Uterus (tissue), 4 donors: Measurements from ENCODE around the gene ACADVL. TPM values are rescaled to one million over a fixed set of nuclear protein-coding genes. Genes with fewer than 3 reads are reported as not detected.
"Not testable (repeated sequence)": the region's sequence is repeated elsewhere in the genome, so short reads cannot be mapped to it uniquely, and the experiment has no call there.

ENCODE experiments used
- DNase-seq, 2 donors: peaks; one replicate each; pipeline ENCODE4 v3.0.0-alpha.2; 2019 to 2020
- H3K27ac ChIP-seq, 2 donors: fragments of 200-600 bp; sonication (generic); 1 replicate in 1 of 2; 2 replicates in 1 of 2; pipeline ENCODE4 v1.5.1; 2016 to 2018
- H3K27me3 ChIP-seq, 2 donors: fragments of 200-600 bp; sonication (generic); one replicate each; pipeline ENCODE4 v1.5.1; 2018 to 2019; ENCODE audit warnings: control low read depth in 1 of 2
- H3K36me3 ChIP-seq, 2 donors: fragments of 200-600 bp; sonication (generic); one replicate each; pipeline ENCODE4 v1.5.1; 2019; ENCODE audit warnings: control low read depth in 1 of 2
- H3K4me1 ChIP-seq, 2 donors: fragments of 200-600 bp; sonication (generic); one replicate each; pipeline ENCODE4 v1.5.1; 2018 to 2019; ENCODE audit warnings: control low read depth in 1 of 2
- H3K4me3 ChIP-seq, 2 donors: fragments of 200-600 bp; sonication (generic); 1 replicate in 1 of 2; 2 replicates in 1 of 2; pipeline ENCODE4 v1.5.1; 2018 to 2019; ENCODE audit warnings: mild to moderate bottlenecking in 1 of 2
- H3K9me3 ChIP-seq, 2 donors: fragments of 200-600 bp; sonication (generic); one replicate each; pipeline ENCODE4 v1.5.1; 2019; ENCODE audit warnings: control low read depth in 1 of 2
- POLR2A ChIP-seq, 2 donors: fragments of 450-650 bp; IDR thresholded peaks; one replicate each; pipeline ENCODE4 v1.6.1; 2016; ENCODE audit warnings: antibody characterized with exemption in 2 of 2, mild to moderate bottlenecking in 1 of 2, moderate library complexity in 1 of 2
- intact Hi-C: fragments of 100-400 bp; cut with DNase I; formaldehyde crosslinking; loops from one replicate; pipeline ENCODE4 v1.15.1; 2023; ENCODE audit warnings: low total_unique reads
- total RNA-seq, 4 donors: library from RNA; depleted of rRNA in 3 of 4; stranded (reverse); fragments of >200 nt in 3 of 4; gene quantifications; one replicate each; pipeline versions ENCODE4 v1.1.0 to v1.2.4, GENCODE V29; 2014 to 2023
- TF ChIP-seq, protein P1 (sequence below), 4 experiments: fragments of 200-600 bp in 2 of 4; fragments of 450-650 bp in 2 of 4; sonication (generic) in 2 of 4; IDR thresholded peaks; one replicate each; pipeline ENCODE4 v1.5.1; 2016 to 2019; ENCODE audit warnings: antibody characterized with exemption in 4 of 4, mild to moderate bottlenecking in 2 of 4, moderate library complexity in 1 of 4
- donor health status: DM: yes; HTN: yes; CAD: no.

The ACADVL gene
- total RNA-seq, 4 donors from 2014 or later = 167 to 800 (median 399) TPM

DNA sequence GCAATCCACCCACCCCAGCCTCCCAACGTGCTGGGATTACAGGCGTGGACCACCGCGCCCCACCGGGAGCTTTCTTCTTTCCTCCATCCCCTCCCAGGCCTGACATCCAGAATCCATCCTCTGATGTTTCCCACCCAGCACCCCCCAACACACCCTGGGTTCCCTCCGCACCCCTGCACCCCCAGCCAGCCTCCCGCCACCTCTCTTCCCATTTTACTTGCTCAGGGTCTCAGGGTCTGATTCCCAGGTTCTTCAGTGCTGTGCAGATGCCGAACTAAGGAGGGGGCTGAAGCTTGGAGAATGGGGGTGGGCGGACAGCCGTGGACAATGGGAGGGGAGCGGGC lies 40.8 kb upstream of the ACADVL start:
- intact Hi-C loops = no loop called here

DNA sequence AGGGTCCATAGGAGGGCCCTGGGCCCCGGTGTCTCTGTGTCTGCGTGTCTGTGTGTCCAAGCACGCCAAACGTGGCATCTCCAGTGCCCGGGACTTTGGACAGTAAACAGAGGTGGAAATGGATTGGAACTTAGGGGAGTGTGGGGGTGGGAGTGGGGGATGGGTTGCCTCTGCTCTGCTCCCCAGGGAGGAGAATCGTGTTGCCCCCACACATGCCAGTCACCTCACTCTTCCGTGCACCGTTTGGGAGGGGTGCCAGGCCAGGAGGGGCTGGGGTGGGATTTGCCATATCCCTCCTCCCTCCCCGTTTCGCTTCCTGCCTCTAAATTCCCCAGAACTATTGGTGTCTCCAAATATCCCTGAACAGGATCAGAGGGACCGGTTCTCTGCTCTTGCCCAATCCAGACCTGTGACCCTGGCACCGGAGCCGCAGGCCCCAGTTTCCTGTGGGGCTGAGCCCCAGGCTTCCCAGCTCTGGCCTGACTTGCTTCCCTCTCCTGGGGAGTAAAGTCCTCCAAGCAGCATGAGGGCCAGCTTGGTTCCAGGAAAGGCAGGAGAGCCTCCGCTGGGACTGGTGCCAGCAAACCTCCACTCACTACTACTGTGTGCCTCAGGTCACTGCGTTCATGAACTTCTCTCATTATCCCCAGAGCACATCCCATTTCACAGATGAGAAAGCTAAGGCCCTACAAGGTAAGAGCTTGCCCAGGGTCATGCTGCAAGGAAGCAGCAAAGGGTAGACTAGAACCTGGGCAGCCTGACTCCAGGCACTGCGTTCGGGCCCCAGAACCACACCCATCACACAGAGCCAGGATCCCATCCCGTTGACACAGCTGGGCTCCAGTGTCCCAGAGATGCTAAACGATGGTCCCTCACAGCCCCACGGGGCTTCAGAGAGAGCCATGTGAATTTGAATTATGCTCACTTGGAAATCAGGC lies 40.2 kb upstream of the ACADVL start, which contains the start of gene ASGR1:
TSS of gene ASGR1 (minus strand) at position 54 of the 938 bp plus-strand sequence. CDS start 807 bp downstream, outside the sequence.
- TF ChIP-seq, protein P1, sequence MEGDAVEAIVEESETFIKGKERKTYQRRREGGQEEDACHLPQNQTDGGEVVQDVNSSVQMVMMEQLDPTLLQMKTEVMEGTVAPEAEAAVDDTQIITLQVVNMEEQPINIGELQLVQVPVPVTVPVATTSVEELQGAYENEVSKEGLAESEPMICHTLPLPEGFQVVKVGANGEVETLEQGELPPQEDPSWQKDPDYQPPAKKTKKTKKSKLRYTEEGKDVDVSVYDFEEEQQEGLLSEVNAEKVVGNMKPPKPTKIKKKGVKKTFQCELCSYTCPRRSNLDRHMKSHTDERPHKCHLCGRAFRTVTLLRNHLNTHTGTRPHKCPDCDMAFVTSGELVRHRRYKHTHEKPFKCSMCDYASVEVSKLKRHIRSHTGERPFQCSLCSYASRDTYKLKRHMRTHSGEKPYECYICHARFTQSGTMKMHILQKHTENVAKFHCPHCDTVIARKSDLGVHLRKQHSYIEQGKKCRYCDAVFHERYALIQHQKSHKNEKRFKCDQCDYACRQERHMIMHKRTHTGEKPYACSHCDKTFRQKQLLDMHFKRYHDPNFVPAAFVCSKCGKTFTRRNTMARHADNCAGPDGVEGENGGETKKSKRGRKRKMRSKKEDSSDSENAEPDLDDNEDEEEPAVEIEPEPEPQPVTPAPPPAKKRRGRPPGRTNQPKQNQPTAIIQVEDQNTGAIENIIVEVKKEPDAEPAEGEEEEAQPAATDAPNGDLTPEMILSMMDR (IDR thresholded peaks at IDR 0.05) = no peak
- TF ChIP-seq POLR2A (IDR thresholded peaks at IDR 0.05) = no peak
- no peaks in the 10 kb centered on the region for H3K9me3 ChIP-seq
- no peaks in the 10 kb centered on the region for H3K27me3 ChIP-seq
- H3K4me3 ChIP-seq = no peak within 1 kb of the TSS
- no peak within 1 kb of the TSS for H3K27ac ChIP-seq
- no peaks in the 10 kb centered on the region for H3K4me1 ChIP-seq
- DNase-seq = no peak
- intact Hi-C loops = no loop called here
- no peaks in the 10 kb centered on the region for H3K36me3 ChIP-seq

More for the DNA sequence above, 40.8 kb upstream of the ACADVL start:
- no peaks in the 10 kb centered on the region for H3K27me3 ChIP-seq
- H3K27ac ChIP-seq = no peak overlapping the region
- DNase-seq = no peak
- no peak overlapping the region for H3K4me3 ChIP-seq
- H3K4me1 ChIP-seq = no peaks in the 10 kb centered on the region
- TF ChIP-seq, protein P1 (IDR thresholded peaks at IDR 0.05) = no peak
- no peak for TF ChIP-seq POLR2A (IDR thresholded peaks at IDR 0.05)
- no peaks in the 10 kb centered on the region for H3K9me3 ChIP-seq
- H3K36me3 ChIP-seq = no peaks in the 10 kb centered on the region

DNA sequence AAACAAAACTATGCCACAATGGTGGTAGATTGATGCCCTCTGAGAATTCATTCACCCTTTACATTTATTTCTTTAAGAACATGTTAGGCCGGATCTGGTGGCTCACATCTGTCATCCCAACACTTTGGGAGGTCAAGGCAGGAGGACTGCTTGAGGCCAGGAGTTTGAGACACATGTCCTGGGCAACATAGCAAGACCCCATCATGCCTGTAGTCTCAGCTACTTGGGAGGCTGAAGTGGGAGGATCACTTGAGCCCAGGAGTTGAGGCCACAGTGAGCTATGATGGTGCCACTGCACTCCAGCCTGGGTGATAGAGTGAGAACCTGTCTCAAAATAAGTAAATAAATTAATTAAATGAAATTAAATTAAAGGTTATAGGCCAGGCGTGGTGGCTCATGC lies 37.6 kb upstream of the ACADVL start:
- DNase-seq, intact Hi-C loops, H3K27me3 ChIP-seq: not testable (repeated sequence)

DNA sequence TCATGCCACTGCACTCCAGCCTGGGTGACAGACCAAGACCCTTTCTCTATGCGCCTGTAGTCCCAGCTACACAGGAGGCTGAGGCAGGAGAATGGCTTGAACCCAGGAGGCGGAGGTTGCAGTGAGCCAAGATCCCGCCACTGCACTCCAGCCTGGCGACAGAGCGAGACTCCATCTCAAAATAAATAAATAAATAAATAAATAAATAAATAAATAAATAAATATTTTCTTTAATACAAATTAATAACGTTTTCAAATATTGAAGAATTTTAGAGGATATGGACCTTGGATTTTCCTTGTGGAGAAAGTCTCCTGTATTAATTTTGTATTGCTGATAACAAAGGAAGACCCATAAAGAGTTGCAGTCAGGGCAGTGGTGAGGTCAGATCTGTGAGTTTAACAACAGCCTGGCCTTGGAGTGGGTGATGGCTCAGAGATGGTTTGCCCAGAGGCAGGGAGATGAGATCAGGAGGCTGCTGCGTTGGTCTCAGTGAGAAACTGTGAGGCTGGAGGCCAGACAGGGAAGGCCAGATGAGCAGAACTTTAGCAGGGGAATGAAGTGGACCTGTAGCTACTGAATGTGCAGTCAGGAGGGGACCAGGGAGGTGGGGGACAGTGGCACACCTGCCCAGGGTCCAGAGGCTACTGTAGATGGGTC lies 36.2 kb upstream of the ACADVL start:
- H3K4me3 ChIP-seq = no peak overlapping the region
- TF ChIP-seq, protein P1 (IDR thresholded peaks at IDR 0.05) = no peak
- TF ChIP-seq POLR2A (IDR thresholded peaks at IDR 0.05) = no peak
- no peaks in the 10 kb centered on the region for H3K27me3 ChIP-seq
- H3K27ac ChIP-seq = no peak overlapping the region
- H3K4me1 ChIP-seq = no peaks in the 10 kb centered on the region
- no peaks in the 10 kb centered on the region for H3K36me3 ChIP-seq
- no peak for DNase-seq
- intact Hi-C loops = no loop called here
- no peaks in the 10 kb centered on the region for H3K9me3 ChIP-seq

More for the DNA sequence above, 37.6 kb upstream of the ACADVL start:
- not testable (repeated sequence) for H3K4me1 ChIP-seq, H3K27ac ChIP-seq, H3K36me3 ChIP-seq, H3K9me3 ChIP-seq, H3K4me3 ChIP-seq

DNA sequence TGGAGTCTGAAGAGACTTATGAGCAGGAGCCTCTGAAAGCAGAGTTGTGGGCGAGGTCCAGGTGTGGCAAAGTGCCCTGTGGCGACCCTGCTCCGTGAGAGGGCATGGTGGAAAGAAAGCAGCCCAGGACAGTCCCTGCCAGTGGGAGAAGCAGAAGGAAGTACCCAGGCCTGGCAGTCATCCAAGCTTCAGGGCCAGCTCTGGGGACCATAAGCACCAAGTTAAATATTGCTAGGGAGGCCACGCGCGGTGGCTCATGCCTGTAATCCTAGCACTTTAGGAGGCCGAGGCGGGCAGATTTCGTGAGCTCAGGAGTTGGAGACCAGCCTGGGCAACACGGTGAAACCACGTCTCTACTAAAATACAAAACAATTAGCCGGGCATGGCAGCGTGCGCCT lies 35.6 kb upstream of the ACADVL start:
- DNase-seq = no peak

More for the DNA sequence above, 35.6 kb upstream of the ACADVL start:
- intact Hi-C loops = no loop called here
- H3K27ac ChIP-seq = no peak overlapping the region
- H3K36me3 ChIP-seq = no peaks in the 10 kb centered on the region
- no peaks in the 10 kb centered on the region for H3K9me3 ChIP-seq
- no peaks in the 10 kb centered on the region for H3K4me1 ChIP-seq
- no peaks in the 10 kb centered on the region for H3K27me3 ChIP-seq
- H3K4me3 ChIP-seq = no peak overlapping the region
- TF ChIP-seq POLR2A (IDR thresholded peaks at IDR 0.05) = no peak
- TF ChIP-seq, protein P1 (IDR thresholded peaks at IDR 0.05) = no peak
